Fibroblast of skin of right quadriceps (primary cell): ENCODE results near the gene MALL.
"Not testable (repeated sequence)": the region's sequence is repeated elsewhere in the genome, so short reads cannot be mapped to it uniquely, and the experiment has no call there.

Source experiments
- DNase-seq: peaks from one replicate; pipeline ENCODE4 v3.0.0-alpha.2; 2013

MALL gene

GRCh38 chr2:110120171-110121051, 4.8 kb upstream of the MALL start:
- no peak for DNase-seq

- DNase-seq: peak; percentile 50
Measured at GRCh38 chr2:110116033-110116710, 550 bp upstream of the MALL start.

- DNase-seq: no peak
Measured at GRCh38 chr2:110114831-110115255, 779 bp downstream of the MALL start.

- no peak for DNase-seq
Measured at GRCh38 chr2:110113961-110114591, 1.5 kb downstream of the MALL start.

GRCh38 chr2:110108291-110108690, 7.3 kb downstream of the MALL start:
- not testable (repeated sequence) for DNase-seq

- no peak for DNase-seq
Measured at GRCh38 chr2:110107092-110108079, 8.2 kb downstream of the MALL start.

- peak; percentile 52 for DNase-seq
Measured at GRCh38 chr2:110106642-110107041, 9.0 kb downstream of the MALL start.

- DNase-seq: peak; percentile 72
Measured at GRCh38 chr2:110105608-110106467, 9.8 kb downstream of the MALL start.

GRCh38 chr2:110105183-110105582, 10.4 kb downstream of the MALL start:
- DNase-seq: no peak

GRCh38 chr2:110104025-110104771, 11.4 kb downstream of the MALL start:
- DNase-seq: no peak

GRCh38 chr2:110103061-110103961, 12.3 kb downstream of the MALL start:
- DNase-seq: no peak

- DNase-seq: peak; percentile 35
Measured at GRCh38 chr2:110101901-110102803, 13.5 kb downstream of the MALL start.

GRCh38 chr2:110101280-110101844, 14.3 kb downstream of the MALL start:
- peak; percentile 100 for DNase-seq

- DNase-seq: not testable (repeated sequence)
Measured at GRCh38 chr2:110100880-110101279, 14.7 kb downstream of the MALL start.

GRCh38 chr2:110100480-110100879, 15.1 kb downstream of the MALL start:
- DNase-seq: no peak

- DNase-seq: no peak
Measured at GRCh38 chr2:110099471-110100225, 16.0 kb downstream of the MALL start.

GRCh38 chr2:110099038-110099425, 16.6 kb downstream of the MALL start:
- no peak for DNase-seq
